ENCODE measurements around the gene TCF12.

DNA sequence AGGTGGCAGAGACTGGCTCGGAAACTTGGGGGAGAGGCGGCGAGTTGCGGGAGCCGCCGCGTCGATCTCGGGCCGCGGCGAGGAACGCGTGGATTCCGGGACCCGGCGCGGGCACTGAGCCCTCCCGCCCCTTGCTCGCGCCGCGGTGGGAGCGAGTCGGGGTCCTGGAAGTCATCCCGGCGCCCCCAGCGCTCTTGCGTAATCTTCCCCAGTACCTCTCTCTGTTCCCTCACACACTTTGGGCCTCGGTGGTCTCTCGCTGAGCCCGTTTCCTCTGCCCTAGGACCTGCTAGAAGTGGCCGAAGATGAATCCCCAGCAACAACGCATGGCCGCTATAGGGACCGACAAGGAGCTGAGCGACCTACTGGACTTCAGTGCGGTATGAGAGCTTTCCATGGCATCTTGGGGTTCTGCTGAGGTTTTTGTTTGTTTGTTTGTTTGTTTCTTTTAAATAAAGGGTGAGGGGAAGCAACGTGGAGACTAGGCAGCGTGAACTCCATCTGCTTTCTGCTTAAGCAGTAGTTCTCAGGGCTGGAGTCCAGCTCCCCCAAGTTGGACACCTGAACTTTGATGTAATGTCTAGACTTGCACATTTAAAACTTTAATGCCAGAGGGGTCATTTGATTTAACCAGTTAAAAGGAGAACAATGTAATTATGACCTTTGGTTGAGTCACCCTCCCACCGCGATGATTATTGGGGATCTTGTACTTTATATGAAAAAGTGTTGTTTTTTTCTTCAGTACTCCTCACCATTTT is 1.3 kb downstream of the TCF12 start:
- TF ChIP-seq CTCF (conservative IDR thresholded peaks at IDR 0.05; ENCODE audit: low read length) (no peak), EZH2phosphoT487 (IDR thresholded peaks at IDR 0.05; ENCODE audit: borderline replicate concordance) (no peak)
